22Rv1 (cell line): Measurements from ENCODE around the gene NFATC1.

Experiments
- CTCF ChIP-seq: fragments of 450-650 bp; IDR thresholded peaks from 2 replicates; pipeline ENCODE4 v1.5.1; 2017; ENCODE audit warnings: mild to moderate bottlenecking
- ZFX ChIP-seq: fragments of 450-650 bp; IDR thresholded peaks from 2 replicates; pipeline ENCODE4 v1.6.1; 2017; ENCODE audit warnings: antibody characterized with exemption, borderline replicate concordance

- TF ChIP-seq CTCF: no peak
- TF ChIP-seq ZFX: no peak
Measured at GRCh38 chr18:79449551-79450288, 54.0 kb downstream of the NFATC1 start.
